Chondrocyte (in vitro differentiated cells): ENCODE results near the gene PPP1R1A. TPM values are rescaled to one million over a fixed set of nuclear protein-coding genes. Genes with fewer than 3 reads are reported as not detected.

Experiments
- DNase-seq: peaks from one replicate; pipeline ENCODE4 v3.0.0; 2021; ENCODE audit warnings: mixed read lengths, low spot score
- H3K27ac Mint-ChIP-seq: one replicate; pipeline ENCODE4 v1.8.0; 2021; ENCODE audit warnings: mild to moderate bottlenecking, moderate library complexity, mixed read lengths; ENCODE audit not compliant: unreplicated experiment
- H3K27me3 Mint-ChIP-seq: 2 replicates; pipeline ENCODE4 v1.8.0; 2021; ENCODE audit warnings: low read depth, mixed read lengths
- H3K36me3 Mint-ChIP-seq: 2 replicates; pipeline ENCODE4 v1.8.0; 2021; ENCODE audit warnings: low read depth, mixed read lengths
- H3K4me1 Mint-ChIP-seq: 2 replicates; pipeline ENCODE4 v1.8.0; 2021; ENCODE audit warnings: low read depth, mild to moderate bottlenecking, mixed read lengths
- H3K4me3 Mint-ChIP-seq: one replicate; pipeline ENCODE4 v1.8.0; 2021; ENCODE audit warnings: mild to moderate bottlenecking, moderate library complexity, mixed read lengths; ENCODE audit not compliant: unreplicated experiment
- H3K9me3 Mint-ChIP-seq: 2 replicates; pipeline ENCODE4 v1.8.0; 2021; ENCODE audit warnings: low read depth, mixed read lengths
- CTCF ChIP-seq: fragments of 200-600 bp; sonication (generic); IDR thresholded peaks from 2 replicates; pipeline ENCODE4 v1.5.0; 2021; ENCODE audit warnings: antibody characterized with exemption, mild to moderate bottlenecking, moderate library complexity
- total RNA-seq: library from RNA; stranded (reverse); gene quantifications from 3 replicates; pipeline ENCODE4 v1.2.1, GENCODE V29; 2021

The PPP1R1A gene
- total RNA-seq, 1 donor from 2014 or later, result not detected

GRCh38 chr12:54595471-54595870 is 7.0 kb upstream of the PPP1R1A start:
- no peak for TF ChIP-seq CTCF
- DNase-seq, result no peak
- Mint-ChIP-seq H3K27me3 (peaks cover 63% of the 10 kb centered on the region), H3K36me3 (no peaks in the 10 kb centered on the region), H3K4me1 (peaks cover 3% of the 10 kb centered on the region), H3K27ac (no peak overlapping the region), H3K9me3 (no peaks in the 10 kb centered on the region), H3K4me3 (no peak overlapping the region)

GRCh38 chr12:54593725-54594124 is 5.3 kb upstream of the PPP1R1A start:
- no peak overlapping the region for H3K27ac Mint-ChIP-seq
- H3K9me3 Mint-ChIP-seq, result no peaks in the 10 kb centered on the region
- H3K27me3 Mint-ChIP-seq, result peaks cover 65% of the 10 kb centered on the region
- no peak overlapping the region for H3K4me3 Mint-ChIP-seq
- TF ChIP-seq CTCF, result no peak
- peaks cover 10% of the 10 kb centered on the region for H3K4me1 Mint-ChIP-seq
- no peak for DNase-seq
- no peaks in the 10 kb centered on the region for H3K36me3 Mint-ChIP-seq

GRCh38 chr12:54593135-54593534 is 4.7 kb upstream of the PPP1R1A start:
- Mint-ChIP-seq H3K4me3 (no peak overlapping the region), H3K9me3 (no peaks in the 10 kb centered on the region), H3K36me3 (no peaks in the 10 kb centered on the region), H3K27ac (no peak overlapping the region), H3K27me3 (peaks cover 61% of the 10 kb centered on the region), H3K4me1 (peaks cover 11% of the 10 kb centered on the region)
- no peak for TF ChIP-seq CTCF
- no peak for DNase-seq

GRCh38 chr12:54592316-54592715 is 3.9 kb upstream of the PPP1R1A start:
- no peaks in the 10 kb centered on the region for H3K9me3 Mint-ChIP-seq
- DNase-seq, result no peak
- H3K27ac Mint-ChIP-seq, result no peak overlapping the region
- H3K27me3 Mint-ChIP-seq, result peaks cover 66% of the 10 kb centered on the region
- TF ChIP-seq CTCF, result no peak
- H3K4me3 Mint-ChIP-seq, result no peak overlapping the region
- no peaks in the 10 kb centered on the region for H3K36me3 Mint-ChIP-seq
- peaks cover 14% of the 10 kb centered on the region for H3K4me1 Mint-ChIP-seq

- no peak for DNase-seq
- no peaks in the 10 kb centered on the region for H3K36me3 Mint-ChIP-seq
- H3K4me3 Mint-ChIP-seq, result no peak overlapping the region
- H3K4me1 Mint-ChIP-seq, result peaks cover 16% of the 10 kb centered on the region
- peaks cover 64% of the 10 kb centered on the region for H3K27me3 Mint-ChIP-seq
- H3K9me3 Mint-ChIP-seq, result no peaks in the 10 kb centered on the region
- no peak for TF ChIP-seq CTCF
- H3K27ac Mint-ChIP-seq, result no peak overlapping the region
Measured at GRCh38 chr12:54590978-54591591, 2.6 kb upstream of the PPP1R1A start.
